Naive thymus-derived CD4-positive, alpha-beta T cell (primary cell): ENCODE results near the gene KCTD3. TPM values are rescaled to one million over a fixed set of nuclear protein-coding genes. Genes with fewer than 3 reads are reported as not detected.

Experiments
- ATAC-seq: fragments of 150-1000 bp; cut with Tn5 transposase; 2 replicates; pipeline ENCODE4 v1.10.0; 2021; ENCODE audit warnings: mild to moderate bottlenecking, moderate library complexity
- CTCF ChIA-PET: fragments of 350-600 bp; sonication (Branson Sonifier 250); formaldehyde crosslinking; loops from one replicate; lab custom pipeline; 2021; ENCODE audit warnings: antibody characterized with exemption; lab: Charles Lee
- POLR2A ChIA-PET: fragments of 350-600 bp; sonication (Branson Sonifier 250); formaldehyde crosslinking; loops from one replicate; lab custom pipeline; 2021; ENCODE audit warnings: antibody characterized with exemption, inconsistent platforms; lab: Charles Lee
- DNase-seq, 9 donors: peaks; one replicate each; pipeline versions ENCODE4 v3.0.0 to v3.0.0-alpha.2; 2020 to 2022; ENCODE audit warnings: mixed read lengths in 1 of 9
- H3K27ac ChIP-seq: one replicate; pipeline ENCODE4 v1.7.0; 2013; ENCODE audit warnings: mild to moderate bottlenecking, low read depth, low read length, moderate library complexity
- H3K27me3 ChIP-seq, 2 donors: one replicate each; pipeline ENCODE4 v1.7.0; 2013; ENCODE audit warnings: low read length in 2 of 2, mild to moderate bottlenecking in 2 of 2, moderate library complexity in 2 of 2; ENCODE audit not compliant: control insufficient read depth in 2 of 2, insufficient read depth in 2 of 2
- H3K36me3 ChIP-seq, 3 experiments: 1 replicate in 2 of 3; 2 replicates in 1 of 3; pipeline ENCODE4 v1.7.0; 2013; ENCODE audit warnings: low read length in 3 of 3, mild to moderate bottlenecking in 3 of 3, moderate library complexity in 1 of 3; ENCODE audit not compliant: insufficient read depth in 3 of 3, control insufficient read depth in 2 of 3
- H3K4me1 ChIP-seq, 2 donors: one replicate each; pipeline ENCODE4 v1.7.0; 2013; ENCODE audit warnings: low read length in 2 of 2, mild to moderate bottlenecking in 2 of 2, moderate library complexity in 1 of 2; ENCODE audit not compliant: control insufficient read depth in 2 of 2, insufficient read depth in 2 of 2
- H3K4me3 ChIP-seq: 2 replicates; pipeline ENCODE4 v1.7.0; 2013; ENCODE audit warnings: mild to moderate bottlenecking, low read length
- H3K9me3 ChIP-seq, 3 experiments: 1 replicate in 2 of 3; 2 replicates in 1 of 3; pipeline ENCODE4 v1.7.0; 2013; ENCODE audit warnings: low read length in 3 of 3; ENCODE audit not compliant: control insufficient read depth in 2 of 3
- H3K27ac Mint-ChIP-seq, 9 donors: one replicate each; pipeline ENCODE4 v1.8.0; 2020 to 2022; ENCODE audit warnings: mixed read lengths in 9 of 9, mild to moderate bottlenecking in 8 of 9, moderate library complexity in 5 of 9, inconsistent platforms in 2 of 9
- H3K27me3 Mint-ChIP-seq, 5 donors: one replicate each; pipeline ENCODE4 v1.8.0; 2021 to 2022; ENCODE audit warnings: mixed read lengths in 5 of 5, mild to moderate bottlenecking in 1 of 5
- H3K36me3 Mint-ChIP-seq, 5 donors: one replicate each; pipeline ENCODE4 v1.8.0; 2020 to 2022; ENCODE audit warnings: mixed read lengths in 5 of 5, mild to moderate bottlenecking in 3 of 5, inconsistent platforms in 1 of 5
- H3K4me1 Mint-ChIP-seq, 7 donors: one replicate each; pipeline ENCODE4 v1.8.0; 2020 to 2022; ENCODE audit warnings: mixed read lengths in 7 of 7, mild to moderate bottlenecking in 3 of 7, inconsistent platforms in 1 of 7
- H3K4me3 Mint-ChIP-seq, 10 donors: one replicate each; pipeline ENCODE4 v1.8.0; 2020 to 2022; ENCODE audit warnings: mild to moderate bottlenecking in 10 of 10, mixed read lengths in 10 of 10, moderate library complexity in 6 of 10, inconsistent platforms in 2 of 10
- H3K9me3 Mint-ChIP-seq, 11 donors: one replicate each; pipeline ENCODE4 v1.8.0; 2020 to 2022; ENCODE audit warnings: mixed read lengths in 11 of 11, mild to moderate bottlenecking in 4 of 11, inconsistent platforms in 1 of 11, moderate library complexity in 1 of 11
- intact Hi-C, 2 donors: fragments of 100-400 bp; cut with micrococcal nuclease; formaldehyde crosslinking; loops; one replicate each; pipeline ENCODE4 v1.15.1; 2023
- polyA plus RNA-seq, 2 donors: library from polyadenylated mRNA; unstranded; fragments of 300-500 nt; fragmentation: Illumina TruSeq; gene quantifications; one replicate each; pipeline ENCODE4 v1.2.3, GENCODE V29; 2021
- total RNA-seq, 6 experiments: library from RNA in 5 of 6; stranded (reverse) in 5 of 6; gene quantifications; 1 replicate in 5 of 6; 2 replicates in 1 of 6; pipeline ENCODE4 v1.2.3 and lab custom pipeline; 2021 to 2026

The KCTD3 gene
- total and polyA plus RNA-seq, 7 experiments from 2014 or later = 1.5 to 7.4 (median 4.5) TPM

DNA sequence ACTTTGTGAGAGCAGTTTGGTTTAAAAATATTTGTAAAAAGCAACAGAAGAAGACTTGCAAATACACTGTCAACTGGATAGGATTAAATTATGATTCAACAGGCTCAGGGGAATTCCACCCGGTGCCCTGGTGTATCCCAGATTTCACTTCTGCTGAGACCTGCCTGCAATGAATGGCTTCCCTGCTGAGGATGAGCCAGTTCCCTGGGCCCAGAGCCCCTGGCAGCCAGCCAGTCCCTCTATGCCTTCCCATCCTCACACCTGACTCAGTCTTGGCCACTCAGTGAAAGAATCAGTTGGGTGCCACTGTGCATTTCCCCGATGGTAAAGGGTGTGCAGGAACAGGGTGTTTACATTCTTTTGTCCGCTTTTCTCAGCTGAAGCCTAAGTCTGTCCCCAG lies 64.4 kb downstream of the KCTD3 start:
- no peak for ATAC-seq
- no peaks in the 10 kb centered on the region for H3K27me3 ChIP-seq
- no peak overlapping the region for H3K27ac ChIP-seq
- Mint-ChIP-seq H3K9me3 (peaks cover 0 to 4% (median 0%) of the 10 kb centered on the region in 11 donors), H3K4me3 (no peak overlapping the region), H3K27ac (no peak overlapping the region), H3K27me3 (peaks cover 0 to 33% (median 7%) of the 10 kb centered on the region in 5 donors), H3K4me1 (no peaks in the 10 kb centered on the region), H3K36me3 (no peaks in the 10 kb centered on the region)
- intact Hi-C loops = no loop called here
- no peaks in the 10 kb centered on the region for H3K4me1 ChIP-seq
- no peaks in the 10 kb centered on the region for H3K9me3 ChIP-seq
- no peak overlapping the region for H3K4me3 ChIP-seq
- no peaks in the 10 kb centered on the region for H3K36me3 ChIP-seq
- ChIA-PET POLR2A (no interaction called here), CTCF (no interaction called here)
- DNase-seq = no peak

DNA sequence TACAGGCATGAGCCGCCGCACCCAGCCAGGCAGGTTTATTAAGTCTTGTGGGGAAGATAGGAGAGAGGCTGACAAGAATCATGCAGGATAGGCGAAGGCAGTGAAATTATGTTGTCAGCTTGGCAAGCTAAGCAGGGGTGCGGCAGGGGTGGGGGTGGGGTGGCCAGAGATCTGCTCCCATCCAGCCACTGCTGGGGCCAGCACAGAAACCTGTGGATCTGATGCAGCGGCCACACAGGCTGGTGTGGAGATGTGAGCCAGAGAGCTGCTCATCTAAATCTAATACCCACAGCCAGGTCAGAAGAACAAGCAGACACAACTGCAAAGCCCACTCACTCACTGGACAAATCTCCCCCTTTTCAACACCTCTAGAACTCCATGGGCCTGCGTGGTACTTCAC lies 68.7 kb downstream of the KCTD3 start:
- Mint-ChIP-seq H3K27ac (no peak overlapping the region), H3K9me3 (peaks cover 0 to 2% (median 0%) of the 10 kb centered on the region in 11 donors), H3K27me3 (peaks cover 0 to 36% (median 9%) of the 10 kb centered on the region in 5 donors), H3K4me3 (no peak overlapping the region), H3K4me1 (no peaks in the 10 kb centered on the region), H3K36me3 (no peaks in the 10 kb centered on the region)
- CTCF ChIA-PET = no interaction called here
- Histone ChIP-seq H3K4me3 (no peak overlapping the region), H3K4me1 (no peaks in the 10 kb centered on the region), H3K9me3 (no peaks in the 10 kb centered on the region), H3K27me3 (no peaks in the 10 kb centered on the region), H3K36me3 (no peaks in the 10 kb centered on the region), H3K27ac (no peak overlapping the region)
- DNase-seq (no peak), ATAC-seq (no peak)
- intact Hi-C loops = no loop called here
- POLR2A ChIA-PET = no interaction called here

DNA sequence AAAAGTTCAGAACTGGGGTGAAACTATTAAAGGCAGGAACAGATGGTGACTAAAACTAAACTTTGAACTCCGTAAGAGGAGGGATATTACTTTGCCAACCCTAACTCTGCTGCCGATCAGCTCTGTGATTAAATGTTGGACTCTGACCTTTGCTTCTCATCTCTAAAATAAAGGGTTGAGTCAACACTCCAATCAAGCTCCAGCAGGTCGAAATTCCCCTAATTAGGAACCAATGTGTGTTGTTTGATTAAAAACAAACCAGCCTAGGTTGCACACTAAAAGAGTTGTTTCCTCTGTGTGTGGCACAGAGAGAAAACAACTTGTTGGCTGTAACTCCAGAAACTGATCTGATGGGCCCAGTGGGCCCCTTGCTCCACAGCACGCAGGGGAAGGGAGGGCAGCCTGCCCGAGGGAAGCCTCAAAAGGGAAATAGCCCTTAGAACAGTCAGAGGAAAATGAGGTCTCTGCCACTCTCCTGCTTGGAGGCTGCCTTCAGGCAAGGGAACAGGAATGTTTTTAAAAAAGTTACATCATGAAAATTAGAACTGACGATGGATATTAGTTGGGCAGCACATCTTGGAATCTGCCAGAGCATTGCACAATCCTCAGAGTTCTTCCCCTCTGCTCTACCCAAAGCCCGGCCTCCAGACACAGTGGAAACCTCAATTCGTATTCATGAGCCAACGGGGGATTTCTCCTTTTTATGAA lies 69.3 kb downstream of the KCTD3 start:
- POLR2A ChIA-PET = no interaction called here

DNA sequence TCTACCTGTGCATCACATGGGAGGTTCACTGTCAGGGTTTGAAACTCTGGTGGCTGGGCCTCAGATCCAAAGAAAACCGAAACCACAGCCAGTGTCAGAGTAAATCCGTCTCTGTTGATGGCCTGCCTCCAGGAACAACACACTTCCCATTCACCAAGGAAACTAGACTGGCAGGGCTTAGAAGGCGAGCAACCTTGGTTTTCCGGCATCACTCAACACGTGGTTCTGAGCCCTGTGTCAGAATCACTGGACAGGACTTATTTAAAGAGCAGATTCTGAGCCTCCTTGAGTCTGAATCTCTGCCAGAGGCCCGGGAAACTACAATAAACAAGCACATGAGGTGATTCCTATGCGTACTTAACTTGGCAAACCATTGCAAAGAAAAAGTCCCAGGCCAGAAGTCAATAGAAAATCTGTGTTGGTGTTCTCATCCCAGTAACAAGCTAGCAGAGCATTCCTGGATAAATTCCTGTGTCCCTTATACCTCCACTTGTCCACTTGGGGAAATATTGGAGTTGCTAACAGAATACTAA lies 70.0 kb downstream of the KCTD3 start:
- intact Hi-C loops = no loop called here
- H3K4me3 Mint-ChIP-seq = no peak overlapping the region
- H3K4me1 Mint-ChIP-seq = no peaks in the 10 kb centered on the region
- H3K27me3 ChIP-seq = no peaks in the 10 kb centered on the region
- H3K4me1 ChIP-seq = no peaks in the 10 kb centered on the region
- peaks cover 0 to 33% (median 9%) of the 10 kb centered on the region in 5 donors for H3K27me3 Mint-ChIP-seq
- H3K36me3 ChIP-seq = no peaks in the 10 kb centered on the region
- H3K27ac Mint-ChIP-seq = no peak overlapping the region
- ChIA-PET POLR2A (no interaction called here), CTCF (no interaction called here)
- H3K4me3 ChIP-seq = no peak overlapping the region
- ATAC-seq (no peak), DNase-seq (no peak)
- H3K36me3 Mint-ChIP-seq = no peaks in the 10 kb centered on the region
- no peaks in the 10 kb centered on the region for H3K9me3 ChIP-seq
- no peak overlapping the region for H3K27ac ChIP-seq
- H3K9me3 Mint-ChIP-seq = peaks cover 0 to 2% (median 0%) of the 10 kb centered on the region in 11 donors

More for the DNA sequence above, 69.3 kb downstream of the KCTD3 start:
- intact Hi-C loops = no loop called here
- CTCF ChIA-PET = no interaction called here
- H3K4me3 Mint-ChIP-seq = no peak overlapping the region
- peaks cover 0 to 36% (median 9%) of the 10 kb centered on the region in 5 donors for H3K27me3 Mint-ChIP-seq
- no peak for ATAC-seq
- no peaks in the 10 kb centered on the region for H3K4me1 ChIP-seq
- H3K27ac Mint-ChIP-seq = no peak overlapping the region
- H3K27ac ChIP-seq = no peak overlapping the region
- no peak overlapping the region for H3K4me3 ChIP-seq
- no peaks in the 10 kb centered on the region for H3K36me3 Mint-ChIP-seq
- no peaks in the 10 kb centered on the region for H3K27me3 ChIP-seq
- peaks cover 0 to 2% (median 0%) of the 10 kb centered on the region in 11 donors for H3K9me3 Mint-ChIP-seq
- H3K4me1 Mint-ChIP-seq = no peaks in the 10 kb centered on the region
- H3K9me3 ChIP-seq = no peaks in the 10 kb centered on the region
- DNase-seq = no peak
- H3K36me3 ChIP-seq = no peaks in the 10 kb centered on the region

- Mint-ChIP-seq H3K27ac (no peak overlapping the region), H3K4me1 (no peaks in the 10 kb centered on the region), H3K36me3 (no peaks in the 10 kb centered on the region), H3K27me3 (peaks cover 0 to 6% (median 5%) of the 10 kb centered on the region in 5 donors), H3K9me3 (no peaks in the 10 kb centered on the region), H3K4me3 (no peak overlapping the region)
- ChIA-PET POLR2A (no interaction called here), CTCF (no interaction called here)
- no peak overlapping the region for H3K4me3 ChIP-seq
- no peak for DNase-seq
- no peak for ATAC-seq
- H3K4me1 ChIP-seq = no peaks in the 10 kb centered on the region
- intact Hi-C loops = no loop called here
- H3K9me3 ChIP-seq = no peaks in the 10 kb centered on the region
- no peak overlapping the region for H3K27ac ChIP-seq
- no peaks in the 10 kb centered on the region for H3K27me3 ChIP-seq
- no peaks in the 10 kb centered on the region for H3K36me3 ChIP-seq
These were observed 73.5 kb downstream of the KCTD3 start for GRCh38 chr1:215640429-215641148.

- Mint-ChIP-seq H3K9me3 (peaks cover 0 to 4% (median 0%) of the 10 kb centered on the region in 11 donors), H3K27me3 (peaks cover 0 to 13% (median 4%) of the 10 kb centered on the region in 5 donors), H3K27ac (no peak overlapping the region), H3K4me3 (no peak overlapping the region), H3K4me1 (no peaks in the 10 kb centered on the region), H3K36me3 (no peaks in the 10 kb centered on the region)
- POLR2A ChIA-PET = no interaction called here
- Histone ChIP-seq H3K4me3 (no peak overlapping the region), H3K4me1 (no peaks in the 10 kb centered on the region), H3K27ac (no peak overlapping the region), H3K27me3 (no peaks in the 10 kb centered on the region), H3K36me3 (no peaks in the 10 kb centered on the region), H3K9me3 (no peaks in the 10 kb centered on the region)
- CTCF ChIA-PET = no interaction called here
- ATAC-seq (no peak), DNase-seq (no peak)
- intact Hi-C loops = no loop called here
These were observed 76.7 kb downstream of the KCTD3 start for GRCh38 chr1:215643592-215644321.
